ENCODE results near the gene DOCK2.

DNA sequence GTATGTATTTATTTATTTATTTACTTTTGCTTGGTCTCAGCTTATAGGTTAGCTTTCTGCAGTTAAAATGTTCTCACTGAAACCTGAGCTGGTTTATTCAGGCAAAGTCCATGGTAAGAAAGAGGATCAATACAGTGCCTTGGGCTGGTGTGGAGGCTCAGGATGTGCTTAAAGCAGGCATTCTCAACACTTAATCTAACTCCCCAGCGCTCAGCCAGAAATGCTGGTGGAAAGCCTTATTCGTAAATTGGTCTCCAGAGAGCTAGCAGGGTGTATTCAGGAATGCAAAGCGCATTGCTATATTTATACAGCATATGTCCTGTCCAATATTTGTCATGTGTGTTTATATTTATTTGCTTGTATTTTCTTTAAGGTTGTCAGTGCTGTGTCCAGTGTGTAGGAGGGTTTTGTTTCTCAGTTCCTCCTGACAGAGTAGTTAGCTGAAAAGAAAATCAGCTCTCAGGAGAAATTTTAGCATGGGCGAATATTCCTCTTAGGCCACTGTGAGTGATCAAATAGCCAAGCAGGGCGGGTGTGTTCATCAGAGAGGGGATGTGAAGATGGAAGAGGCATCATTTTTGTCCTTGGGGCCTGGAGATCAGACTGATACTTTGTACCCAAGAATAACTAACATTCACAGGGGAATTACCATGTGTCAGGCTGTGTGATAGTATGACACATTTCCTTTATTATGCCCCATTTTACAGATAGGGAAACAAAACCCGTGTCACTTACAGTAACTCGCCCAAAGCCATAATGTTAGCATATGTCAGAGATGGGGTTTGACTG lies 65.8 kb downstream of the DOCK2 start:
- TF ChIP-seq, protein P1, sequence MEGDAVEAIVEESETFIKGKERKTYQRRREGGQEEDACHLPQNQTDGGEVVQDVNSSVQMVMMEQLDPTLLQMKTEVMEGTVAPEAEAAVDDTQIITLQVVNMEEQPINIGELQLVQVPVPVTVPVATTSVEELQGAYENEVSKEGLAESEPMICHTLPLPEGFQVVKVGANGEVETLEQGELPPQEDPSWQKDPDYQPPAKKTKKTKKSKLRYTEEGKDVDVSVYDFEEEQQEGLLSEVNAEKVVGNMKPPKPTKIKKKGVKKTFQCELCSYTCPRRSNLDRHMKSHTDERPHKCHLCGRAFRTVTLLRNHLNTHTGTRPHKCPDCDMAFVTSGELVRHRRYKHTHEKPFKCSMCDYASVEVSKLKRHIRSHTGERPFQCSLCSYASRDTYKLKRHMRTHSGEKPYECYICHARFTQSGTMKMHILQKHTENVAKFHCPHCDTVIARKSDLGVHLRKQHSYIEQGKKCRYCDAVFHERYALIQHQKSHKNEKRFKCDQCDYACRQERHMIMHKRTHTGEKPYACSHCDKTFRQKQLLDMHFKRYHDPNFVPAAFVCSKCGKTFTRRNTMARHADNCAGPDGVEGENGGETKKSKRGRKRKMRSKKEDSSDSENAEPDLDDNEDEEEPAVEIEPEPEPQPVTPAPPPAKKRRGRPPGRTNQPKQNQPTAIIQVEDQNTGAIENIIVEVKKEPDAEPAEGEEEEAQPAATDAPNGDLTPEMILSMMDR (IDR thresholded peaks at IDR 0.05): no peak
- no peak for TF ChIP-seq POLR2A (IDR thresholded peaks at IDR 0.05)

Data from uterus (tissue), 2 donors.